ENCODE measurements around the gene ST6GALNAC6. TPM values are rescaled to one million over a fixed set of nuclear protein-coding genes. Genes with fewer than 3 reads are reported as not detected.
"Not testable (repeated sequence)": the region's sequence is repeated elsewhere in the genome, so short reads cannot be mapped to it uniquely, and the experiment has no call there.

ST6GALNAC6 gene
- total RNA-seq, 2 experiments from 2014 or later, result 36.9 to 38.8 TPM

- CTCF ChIA-PET, result interaction anchor here (1.2 kb wide), 1 partner anchor 8 kb away, joined by 3 read pairs; no protein-coding TSS in a partner anchor
- no peak for ATAC-seq
These were observed 54.5 kb downstream of the ST6GALNAC6 start for GRCh38 chr9:127844821-127845359.

GRCh38 chr9:127841087-127841835 is 58.1 kb downstream of the ST6GALNAC6 start:
- Mint-ChIP-seq H3K4me3 (no peak overlapping the region), H3K4me1 (ENCODE audit: low read depth) (no peaks in the 10 kb centered on the region), H3K9me3 (no peaks in the 10 kb centered on the region), H3K27ac (no peak overlapping the region), H3K27me3 (no peaks in the 10 kb centered on the region), H3K36me3 (ENCODE audit: low read depth) (no peaks in the 10 kb centered on the region)
- intact Hi-C loops (cut with micrococcal nuclease), result no loop called here
- ChIA-PET POLR2A (interaction anchor here (1.3 kb wide), 1 partner anchor 22 kb away, joined by 4 read pairs; no protein-coding TSS in a partner anchor), CTCF (interaction anchor here (1.4 to 2.0 kb wide), 2 partner anchors 29 to 80 kb away, joined by 6 to 7 read pairs; no protein-coding TSS in a partner anchor)
- no peak for ATAC-seq
- DNase-seq, result no peak
- no peak for TF ChIP-seq CTCF (IDR thresholded peaks at IDR 0.05)

More at GRCh38 chr9:127844821-127845359, 54.5 kb downstream of the ST6GALNAC6 start:
- H3K27ac Mint-ChIP-seq, result no peak overlapping the region
- peaks cover 12% of the 10 kb centered on the region for H3K36me3 Mint-ChIP-seq (ENCODE audit: low read depth)
- no peaks in the 10 kb centered on the region for H3K27me3 Mint-ChIP-seq
- H3K9me3 Mint-ChIP-seq, result peaks cover 12% of the 10 kb centered on the region
- DNase-seq, result no peak
- H3K4me1 Mint-ChIP-seq (ENCODE audit: low read depth), result no peaks in the 10 kb centered on the region
- no peak for TF ChIP-seq CTCF (IDR thresholded peaks at IDR 0.05)
- no peak overlapping the region for H3K4me3 Mint-ChIP-seq
- POLR2A ChIA-PET, result interaction anchor here (0.9 kb wide), 1 partner anchor 40 kb away, joined by 3 read pairs; no protein-coding TSS in a partner anchor
- intact Hi-C loops (cut with micrococcal nuclease), result no loop called here

GRCh38 chr9:127838375-127839078 is 60.9 kb downstream of the ST6GALNAC6 start:
- Mint-ChIP-seq H3K4me1 (ENCODE audit: low read depth) (peaks cover 2% of the 10 kb centered on the region), H3K36me3 (ENCODE audit: low read depth) (peaks cover 1% of the 10 kb centered on the region), H3K27ac (no peak overlapping the region), H3K9me3 (no peaks in the 10 kb centered on the region), H3K4me3 (no peak overlapping the region), H3K27me3 (no peaks in the 10 kb centered on the region)
- DNase-seq (no peak), ATAC-seq (no peak)
- intact Hi-C loops (cut with micrococcal nuclease), result no loop called here
- TF ChIP-seq CTCF (IDR thresholded peaks at IDR 0.05), result no peak
- ChIA-PET POLR2A (interaction anchor here (1.0 kb wide), 1 partner anchor 30 kb away, joined by 3 read pairs; no protein-coding TSS in a partner anchor), CTCF (no interaction called here)

- H3K4me1 Mint-ChIP-seq (ENCODE audit: low read depth), result peaks cover 10% of the 10 kb centered on the region
- no peak overlapping the region for H3K4me3 Mint-ChIP-seq
- ATAC-seq, result no peak
- H3K36me3 Mint-ChIP-seq (ENCODE audit: low read depth), result peaks cover 2% of the 10 kb centered on the region
- POLR2A ChIA-PET, result no interaction called here
- no peaks in the 10 kb centered on the region for H3K9me3 Mint-ChIP-seq
- no peak for DNase-seq
- intact Hi-C loops (cut with micrococcal nuclease), result no loop called here
- no peak for TF ChIP-seq CTCF (IDR thresholded peaks at IDR 0.05)
- no peaks in the 10 kb centered on the region for H3K27me3 Mint-ChIP-seq
- no peak overlapping the region for H3K27ac Mint-ChIP-seq
- CTCF ChIA-PET, result interaction anchor here (1.1 kb wide), 1 partner anchor 33 kb away, joined by 3 read pairs; no protein-coding TSS in a partner anchor
These were observed 62.1 kb downstream of the ST6GALNAC6 start for GRCh38 chr9:127837346-127837745.

- H3K27me3 Mint-ChIP-seq, result not testable (repeated sequence)
These were observed 62.8 kb downstream of the ST6GALNAC6 start for GRCh38 chr9:127836561-127836960.

More at GRCh38 chr9:127836561-127836960, 62.8 kb downstream of the ST6GALNAC6 start:
- DNase-seq; H3K4me3 Mint-ChIP-seq; H3K36me3 Mint-ChIP-seq (ENCODE audit: low read depth); H3K27ac Mint-ChIP-seq; POLR2A ChIA-PET; ATAC-seq; H3K9me3 Mint-ChIP-seq; intact Hi-C loops (cut with micrococcal nuclease): not testable (repeated sequence)
- peaks cover 13% of the 10 kb centered on the region for H3K4me1 Mint-ChIP-seq (ENCODE audit: low read depth)
- CTCF ChIA-PET, result interaction anchor here (1.1 kb wide), 1 partner anchor 34 kb away, joined by 3 read pairs; no protein-coding TSS in a partner anchor
